Bronchial epithelial cell (primary cell): Measurements from ENCODE around the gene FHIT. TPM values are rescaled to one million over a fixed set of nuclear protein-coding genes. Genes with fewer than 3 reads are reported as not detected.

Experiments
- DNase-seq: peaks from one replicate; pipeline ENCODE4 v3.0.0-alpha.2; 2010; ENCODE audit warnings: low read depth
- FAIRE-seq: peaks from 2 replicates; lab custom pipeline; 2011; peaks lifted over from hg19 to GRCh38; lab: Jason Lieb, UNC
- H3K27me3 ChIP-seq: 2 replicates; pipeline ENCODE4 v1.5.1; 2011; ENCODE audit warnings: low read length; ENCODE audit not compliant: control insufficient read depth, insufficient read depth
- H3K36me3 ChIP-seq: 2 replicates; pipeline ENCODE4 v1.5.1; 2011; ENCODE audit warnings: low read length; ENCODE audit not compliant: control insufficient read depth, insufficient read depth
- H3K4me3 ChIP-seq: 2 replicates; pipeline ENCODE4 v1.5.1; 2011; ENCODE audit warnings: mild to moderate bottlenecking, low read depth, low read length, control low read depth
- total RNA-seq: library from RNA; depleted of rRNA; stranded (reverse); fragments of >200 nt; gene quantifications from 2 replicates; pipeline ENCODE4 v1.2.1, GENCODE V29; 2014
- TF ChIP-seq, protein P1 (sequence below): IDR thresholded peaks from 2 replicates; pipeline ENCODE4 v1.5.1; 2011; ENCODE audit warnings: mild to moderate bottlenecking, moderate library complexity, low read length, control low read depth, inconsistent platforms; ENCODE audit not compliant: insufficient read depth, severe bottlenecking

Gene FHIT
- total RNA-seq, 1 donor from 2014 or later: 1.6 TPM

DNA sequence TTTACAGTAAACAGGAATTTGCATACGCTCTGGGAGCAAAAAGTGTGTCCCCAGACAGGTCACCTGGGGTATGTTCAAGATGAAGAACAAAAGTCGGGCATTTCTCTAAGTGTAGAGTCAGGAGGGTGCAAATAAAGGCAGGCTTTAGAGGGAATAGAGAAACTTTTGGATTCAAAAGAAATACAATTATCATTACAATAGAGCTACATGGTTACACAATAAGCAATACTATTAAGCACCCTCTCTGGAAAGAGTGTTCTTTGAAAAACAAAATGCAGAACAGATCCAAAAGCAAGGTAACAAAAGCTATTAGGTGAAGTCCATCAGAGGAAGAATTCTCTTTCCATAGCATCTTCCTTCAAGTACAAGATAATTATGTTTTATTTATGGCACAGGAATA lies 679.7 kb downstream of the FHIT start:
- FAIRE-seq (no peak), DNase-seq (no peak)
- no peaks in the 10 kb centered on the region for H3K36me3 ChIP-seq
- TF ChIP-seq, protein P1, sequence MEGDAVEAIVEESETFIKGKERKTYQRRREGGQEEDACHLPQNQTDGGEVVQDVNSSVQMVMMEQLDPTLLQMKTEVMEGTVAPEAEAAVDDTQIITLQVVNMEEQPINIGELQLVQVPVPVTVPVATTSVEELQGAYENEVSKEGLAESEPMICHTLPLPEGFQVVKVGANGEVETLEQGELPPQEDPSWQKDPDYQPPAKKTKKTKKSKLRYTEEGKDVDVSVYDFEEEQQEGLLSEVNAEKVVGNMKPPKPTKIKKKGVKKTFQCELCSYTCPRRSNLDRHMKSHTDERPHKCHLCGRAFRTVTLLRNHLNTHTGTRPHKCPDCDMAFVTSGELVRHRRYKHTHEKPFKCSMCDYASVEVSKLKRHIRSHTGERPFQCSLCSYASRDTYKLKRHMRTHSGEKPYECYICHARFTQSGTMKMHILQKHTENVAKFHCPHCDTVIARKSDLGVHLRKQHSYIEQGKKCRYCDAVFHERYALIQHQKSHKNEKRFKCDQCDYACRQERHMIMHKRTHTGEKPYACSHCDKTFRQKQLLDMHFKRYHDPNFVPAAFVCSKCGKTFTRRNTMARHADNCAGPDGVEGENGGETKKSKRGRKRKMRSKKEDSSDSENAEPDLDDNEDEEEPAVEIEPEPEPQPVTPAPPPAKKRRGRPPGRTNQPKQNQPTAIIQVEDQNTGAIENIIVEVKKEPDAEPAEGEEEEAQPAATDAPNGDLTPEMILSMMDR: no peak
- H3K27me3 ChIP-seq: peaks cover 3% of the 10 kb centered on the region
- no peak overlapping the region for H3K4me3 ChIP-seq

DNA sequence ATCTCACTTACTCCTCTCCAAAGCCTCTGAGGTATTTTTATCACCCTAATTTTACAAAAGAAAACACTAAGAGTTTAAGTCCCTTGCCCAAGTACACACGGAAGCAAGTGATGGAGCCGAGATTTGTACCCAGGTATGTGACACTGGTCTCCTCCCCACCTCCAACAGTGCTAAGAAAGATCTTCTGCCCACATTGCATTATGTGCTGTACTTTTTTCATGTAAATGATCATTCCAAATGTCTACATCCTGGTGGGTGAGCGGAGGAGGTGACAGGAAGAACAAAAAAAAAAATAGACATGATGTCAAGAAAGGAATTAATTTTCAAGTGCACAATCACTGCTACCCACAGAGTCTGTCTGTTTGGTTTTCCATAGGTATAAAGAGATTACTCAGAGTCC lies 694.1 kb downstream of the FHIT start:
- TF ChIP-seq, protein P1: no peak
- no peak overlapping the region for H3K4me3 ChIP-seq
- H3K36me3 ChIP-seq: no peaks in the 10 kb centered on the region
- no peaks in the 10 kb centered on the region for H3K27me3 ChIP-seq
- FAIRE-seq: no peak
- DNase-seq: no peak

DNA sequence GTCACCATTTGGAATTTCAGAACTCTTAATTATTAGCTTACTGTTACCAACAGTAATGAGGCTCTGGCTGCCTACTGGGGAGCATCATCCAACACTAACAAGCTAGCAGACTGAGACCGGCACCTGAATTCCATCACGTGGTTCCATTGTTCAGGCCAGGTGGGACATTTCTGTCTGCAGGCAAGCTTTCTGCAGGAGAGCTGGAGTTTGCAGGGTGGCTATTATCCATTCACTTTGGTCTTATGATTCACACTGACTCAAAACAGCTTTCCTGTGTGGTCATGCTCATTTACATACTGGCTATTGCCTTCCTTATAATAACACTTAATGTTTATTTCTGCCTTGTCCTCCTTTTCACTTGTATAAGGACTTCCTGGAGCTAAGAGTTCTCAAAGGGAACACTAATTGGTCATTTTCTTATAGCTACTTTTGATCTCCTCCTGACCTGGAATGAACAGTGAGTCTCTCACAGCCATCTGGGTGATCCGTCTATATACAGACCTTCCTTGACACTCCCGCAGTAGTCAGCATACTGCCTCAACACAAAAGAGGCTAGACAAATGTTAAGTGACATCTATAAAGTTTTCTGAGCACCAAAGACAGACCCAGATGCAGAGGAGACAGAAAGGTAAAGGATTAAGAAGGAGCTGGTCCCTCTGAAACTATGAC lies 695.4 kb downstream of the FHIT start:
- Histone ChIP-seq H3K4me3 (no peak overlapping the region), H3K27me3 (no peaks in the 10 kb centered on the region), H3K36me3 (no peaks in the 10 kb centered on the region)
- FAIRE-seq (peak; percentile 70), DNase-seq (peak; percentile 91)
- TF ChIP-seq, protein P1: no peak

DNA sequence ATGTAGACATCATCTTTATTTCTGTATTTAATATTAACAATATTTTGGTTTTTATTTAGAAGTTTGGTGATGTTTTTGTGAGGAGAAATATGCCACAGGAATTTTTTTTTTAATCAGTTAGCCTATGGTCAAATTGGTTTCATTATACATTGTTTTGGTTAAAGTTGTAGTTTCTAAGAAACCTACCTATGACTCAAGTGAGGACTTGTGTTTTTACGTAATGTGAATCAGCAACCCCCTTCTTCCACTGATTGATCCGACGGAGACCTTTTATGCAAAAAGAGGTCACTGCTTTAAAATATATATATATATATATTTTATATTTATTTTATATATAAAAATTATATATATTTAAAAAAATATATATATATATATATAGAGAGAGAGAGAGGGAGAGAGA lies 698.1 kb downstream of the FHIT start:
- DNase-seq: no peak

DNA sequence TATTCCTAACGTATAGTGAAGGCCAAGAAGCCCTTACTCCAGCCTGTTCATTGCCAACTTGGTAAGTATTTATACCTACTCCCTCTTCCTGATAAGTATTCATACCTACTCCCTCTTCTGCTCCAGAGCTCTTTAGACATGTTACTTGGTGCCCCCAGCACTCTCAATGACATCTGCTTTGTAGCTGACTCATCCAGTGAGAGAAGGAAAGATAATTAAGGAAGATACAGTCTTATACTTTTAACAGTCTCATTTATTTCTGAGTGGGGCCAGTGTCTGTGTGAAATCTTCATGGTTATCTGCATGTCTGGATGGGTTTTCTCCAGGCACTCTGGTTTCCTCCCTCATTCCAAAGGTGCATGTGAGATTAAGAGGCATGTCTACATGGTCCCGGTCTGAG lies 698.7 kb downstream of the FHIT start:
- H3K36me3 ChIP-seq: no peaks in the 10 kb centered on the region
- no peaks in the 10 kb centered on the region for H3K27me3 ChIP-seq
- no peak for DNase-seq
- no peak overlapping the region for H3K4me3 ChIP-seq
- TF ChIP-seq, protein P1: no peak
- FAIRE-seq: no peak

More for the DNA sequence above, 698.1 kb downstream of the FHIT start:
- FAIRE-seq: no peak
- H3K36me3 ChIP-seq: no peaks in the 10 kb centered on the region
- TF ChIP-seq, protein P1: no peak
- no peak overlapping the region for H3K4me3 ChIP-seq
- H3K27me3 ChIP-seq: no peaks in the 10 kb centered on the region
